Measurements from ENCODE around the gene VDR.

Gene VDR

GRCh38 chr12:47874316-47874715 is 30.5 kb downstream of the VDR start:
- no peak for DNase-seq (ENCODE audit: low read depth in 2 of 3, low spot score in 1 of 3)

- no peak for DNase-seq (ENCODE audit: low read depth in 2 of 3, low spot score in 1 of 3)
These were observed 34.5 kb downstream of the VDR start for GRCh38 chr12:47870175-47870781.

GRCh38 chr12:47868552-47869031 is 36.2 kb downstream of the VDR start:
- DNase-seq (ENCODE audit: low read depth in 2 of 3, low spot score in 1 of 3), result no peak

- no peak for DNase-seq (ENCODE audit: low read depth in 2 of 3, low spot score in 1 of 3)
These were observed 36.8 kb downstream of the VDR start for GRCh38 chr12:47868041-47868440.

- peak; percentile 47 to 62 (median 52) for DNase-seq (ENCODE audit: low read depth in 2 of 3, low spot score in 1 of 3)
These were observed 37.3 kb downstream of the VDR start for GRCh38 chr12:47867495-47867941.

GRCh38 chr12:47864646-47865235 is 40.1 kb downstream of the VDR start:
- DNase-seq (ENCODE audit: low read depth in 2 of 3, low spot score in 1 of 3), result no peak

GRCh38 chr12:47863985-47864384 is 40.8 kb downstream of the VDR start:
- DNase-seq (ENCODE audit: low read depth in 2 of 3, low spot score in 1 of 3), result no peak

GRCh38 chr12:47863467-47863866 is 41.3 kb downstream of the VDR start:
- DNase-seq (ENCODE audit: low read depth in 2 of 3, low spot score in 1 of 3), result no peak

GRCh38 chr12:47862881-47863280 is 41.9 kb downstream of the VDR start:
- DNase-seq (ENCODE audit: low read depth in 2 of 3, low spot score in 1 of 3), result no peak

- DNase-seq (ENCODE audit: low read depth in 2 of 3, low spot score in 1 of 3), result no peak
These were observed 42.5 kb downstream of the VDR start for GRCh38 chr12:47862167-47862750.

GRCh38 chr12:47860873-47861272 is 43.9 kb downstream of the VDR start:
- no peak for DNase-seq (ENCODE audit: low read depth in 2 of 3, low spot score in 1 of 3)

- DNase-seq (ENCODE audit: low read depth in 2 of 3, low spot score in 1 of 3), result peak in 1 of 3 donors; percentile 34
These were observed 44.4 kb downstream of the VDR start for GRCh38 chr12:47860279-47860841.

GRCh38 chr12:47858511-47859266 is 46.1 kb downstream of the VDR start:
- DNase-seq (ENCODE audit: low read depth in 2 of 3, low spot score in 1 of 3), result no peak

GRCh38 chr12:47856721-47857575 is 47.8 kb downstream of the VDR start:
- no peak for DNase-seq (ENCODE audit: low read depth in 2 of 3, low spot score in 1 of 3)

GRCh38 chr12:47856094-47856493 is 48.7 kb downstream of the VDR start:
- no peak for DNase-seq (ENCODE audit: low read depth in 2 of 3, low spot score in 1 of 3)

GRCh38 chr12:47855502-47855901 is 49.3 kb downstream of the VDR start:
- DNase-seq (ENCODE audit: low read depth in 2 of 3, low spot score in 1 of 3), result no peak

GRCh38 chr12:47854531-47854930 is 50.3 kb downstream of the VDR start:
- no peak for DNase-seq (ENCODE audit: low read depth in 2 of 3, low spot score in 1 of 3)

GRCh38 chr12:47852096-47852571 is 52.7 kb downstream of the VDR start:
- DNase-seq (ENCODE audit: low read depth in 2 of 3, low spot score in 1 of 3), result no peak

GRCh38 chr12:47851303-47851952 is 53.4 kb downstream of the VDR start:
- no peak for DNase-seq (ENCODE audit: low read depth in 2 of 3, low spot score in 1 of 3)

All from stimulated activated CD4-positive, alpha-beta T cell treated with anti-CD3 and anti-CD28 coated beads, Interleukin-12 subunit alpha, Interleukin-12 subunit beta, amount 100 ng/mL, for 48 hours (primary cell).